ENCODE results near the gene GAS2L2.

GAS2L2 gene

GRCh38 chr17:35725802-35726126, 27.3 kb downstream of the GAS2L2 start:
- ATAC-seq, result peak; percentile 50
- no peak for TF ChIP-seq CREB5 (CRISPR knock-in tag; IDR thresholded peaks at IDR 0.05; ENCODE audit: low read depth)
- no peak for TF ChIP-seq SNAI2 (CRISPR knock-in tag; IDR thresholded peaks at IDR 0.05)
- TF ChIP-seq ZNF565 (CRISPR knock-in tag; conservative IDR thresholded peaks at IDR 0.05; ENCODE audit: low read depth), result no peak

GRCh38 chr17:35725058-35725457, 28.0 kb downstream of the GAS2L2 start:
- no peak for ATAC-seq
- TF ChIP-seq PATZ1 (CRISPR knock-in tag; IDR thresholded peaks at IDR 0.05; ENCODE audit: borderline replicate concordance), result no peak
- no peak for TF ChIP-seq BACH2 (CRISPR knock-in tag; IDR thresholded peaks at IDR 0.05; ENCODE audit: borderline replicate concordance)
- TF ChIP-seq ZFP3 (CRISPR knock-in tag; IDR thresholded peaks at IDR 0.05), result no peak
- no peak for TF ChIP-seq CREB5 (CRISPR knock-in tag; IDR thresholded peaks at IDR 0.05; ENCODE audit: low read depth)

GRCh38 chr17:35723735-35724134, 29.3 kb downstream of the GAS2L2 start:
- ATAC-seq, result no peak
- TF ChIP-seq CSRNP3 (CRISPR knock-in tag; IDR thresholded peaks at IDR 0.05) (no peak), ESRRG (CRISPR knock-in tag; IDR thresholded peaks at IDR 0.05) (no peak), ZFP30 (CRISPR knock-in tag; IDR thresholded peaks at IDR 0.05) (no peak)

GRCh38 chr17:35717475-35717874, 35.6 kb downstream of the GAS2L2 start:
- no peak for ATAC-seq
- TF ChIP-seq CSDC2 (CRISPR knock-in tag; IDR thresholded peaks at IDR 0.05) (no peak), TCF4 (CRISPR knock-in tag; IDR thresholded peaks at IDR 0.05; ENCODE audit: borderline replicate concordance) (peak; percentile 50; the same call in 1 of the 2 replicates), GLIS3 (CRISPR knock-in tag; IDR thresholded peaks at IDR 0.05) (no peak), ZFP30 (CRISPR knock-in tag; IDR thresholded peaks at IDR 0.05) (no peak), PPARA (CRISPR knock-in tag; IDR thresholded peaks at IDR 0.05; ENCODE audit: borderline replicate concordance) (no peak), ISL1 (CRISPR knock-in tag; IDR thresholded peaks at IDR 0.05) (no peak), SNAI2 (CRISPR knock-in tag; IDR thresholded peaks at IDR 0.05) (no peak), POU6F1 (CRISPR knock-in tag; IDR thresholded peaks at IDR 0.05; ENCODE audit: borderline replicate concordance, low read depth) (no peak), OSR1 (CRISPR knock-in tag; IDR thresholded peaks at IDR 0.05) (no peak), CSRNP3 (CRISPR knock-in tag; IDR thresholded peaks at IDR 0.05) (no peak), ZNF70 (CRISPR knock-in tag; IDR thresholded peaks at IDR 0.05) (no peak), ZC3H10 (CRISPR knock-in tag; IDR thresholded peaks at IDR 0.05) (no peak), ZFP3 (CRISPR knock-in tag; IDR thresholded peaks at IDR 0.05) (no peak), TSHZ2 (CRISPR knock-in tag; IDR thresholded peaks at IDR 0.05) (peak; percentile 69), RARB (CRISPR knock-in tag; IDR thresholded peaks at IDR 0.05) (no peak), ZNF8 (CRISPR knock-in tag; IDR thresholded peaks at IDR 0.05) (no peak), ZNF565 (CRISPR knock-in tag; conservative IDR thresholded peaks at IDR 0.05; ENCODE audit: low read depth) (no peak)
